ENCODE results near the gene CHRDL2. TPM values are rescaled to one million over a fixed set of nuclear protein-coding genes. Genes with fewer than 3 reads are reported as not detected.

Gene CHRDL2
- total and polyA plus RNA-seq, 2 of the 13 experiments (the other 11 are each of a cell fraction or from before 2014, with no cell fraction given), result 0.04 TPM; not detected in 1

DNA sequence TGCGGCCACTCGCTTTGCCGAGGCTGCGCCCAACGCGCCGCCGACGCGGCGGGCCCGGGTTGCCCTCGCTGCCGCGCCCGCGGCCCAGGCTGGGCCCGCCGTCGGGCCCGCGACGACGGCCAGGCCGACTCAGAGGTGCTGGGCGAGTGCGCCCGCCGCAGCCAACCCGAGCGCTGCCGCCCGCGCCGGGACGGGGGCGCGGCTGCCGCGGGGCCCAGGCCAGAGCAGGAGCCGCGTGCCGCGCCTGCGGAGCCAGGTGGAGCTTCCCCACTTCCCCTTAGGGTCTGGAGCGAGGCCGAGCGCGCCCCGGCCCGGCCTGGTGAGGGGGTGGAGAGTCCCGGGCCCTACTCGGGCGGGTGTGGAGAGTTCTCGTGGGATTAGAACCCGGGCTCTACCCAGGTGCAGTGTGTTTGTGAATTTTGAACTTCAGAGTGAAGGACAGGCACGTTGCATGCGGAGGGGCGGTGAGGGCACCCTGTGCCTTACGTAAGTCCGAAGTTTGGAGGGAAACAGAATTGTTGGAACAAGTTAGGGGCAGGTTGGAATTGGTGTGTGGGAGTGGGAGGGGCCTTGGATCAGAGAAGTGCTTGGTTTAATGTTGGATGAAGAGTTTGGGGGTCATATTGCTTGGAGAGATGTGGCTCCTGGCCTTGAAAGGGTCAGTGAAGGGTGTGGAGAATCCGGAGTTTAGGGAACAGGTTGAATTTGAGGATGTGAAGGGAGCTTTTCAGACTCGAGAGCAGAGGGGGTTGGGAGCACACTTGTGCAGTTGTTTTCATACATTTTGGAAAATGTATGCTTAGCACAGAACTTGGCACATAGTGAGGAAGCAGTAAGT, 18.1 kb upstream of the CHRDL2 start (continued):
- peak; percentile 5; the same call in 1 of the 2 replicates for TF ChIP-seq GABPB1 (CRISPR knock-in tag; IDR thresholded peaks at IDR 0.05)
- TF ChIP-seq ZFP37 (CRISPR knock-in tag; IDR thresholded peaks at IDR 0.05; ENCODE audit: borderline replicate concordance), result peak; percentile 79; the same call in 1 of the 2 replicates
- TF ChIP-seq ZNF770 (CRISPR knock-in tag; IDR thresholded peaks at IDR 0.05), result no peak
- no peak for TF ChIP-seq ZNF577 (CRISPR knock-in tag; IDR thresholded peaks at IDR 0.05; ENCODE audit: borderline replicate concordance, low read depth)
- no peak for TF ChIP-seq ELK4 (CRISPR knock-in tag; IDR thresholded peaks at IDR 0.05; ENCODE audit: borderline replicate concordance)
- peak; percentile 16; the same call in 1 of the 2 replicates for TF ChIP-seq TEAD2 (CRISPR knock-in tag; IDR thresholded peaks at IDR 0.05)
- TF ChIP-seq, protein P1, sequence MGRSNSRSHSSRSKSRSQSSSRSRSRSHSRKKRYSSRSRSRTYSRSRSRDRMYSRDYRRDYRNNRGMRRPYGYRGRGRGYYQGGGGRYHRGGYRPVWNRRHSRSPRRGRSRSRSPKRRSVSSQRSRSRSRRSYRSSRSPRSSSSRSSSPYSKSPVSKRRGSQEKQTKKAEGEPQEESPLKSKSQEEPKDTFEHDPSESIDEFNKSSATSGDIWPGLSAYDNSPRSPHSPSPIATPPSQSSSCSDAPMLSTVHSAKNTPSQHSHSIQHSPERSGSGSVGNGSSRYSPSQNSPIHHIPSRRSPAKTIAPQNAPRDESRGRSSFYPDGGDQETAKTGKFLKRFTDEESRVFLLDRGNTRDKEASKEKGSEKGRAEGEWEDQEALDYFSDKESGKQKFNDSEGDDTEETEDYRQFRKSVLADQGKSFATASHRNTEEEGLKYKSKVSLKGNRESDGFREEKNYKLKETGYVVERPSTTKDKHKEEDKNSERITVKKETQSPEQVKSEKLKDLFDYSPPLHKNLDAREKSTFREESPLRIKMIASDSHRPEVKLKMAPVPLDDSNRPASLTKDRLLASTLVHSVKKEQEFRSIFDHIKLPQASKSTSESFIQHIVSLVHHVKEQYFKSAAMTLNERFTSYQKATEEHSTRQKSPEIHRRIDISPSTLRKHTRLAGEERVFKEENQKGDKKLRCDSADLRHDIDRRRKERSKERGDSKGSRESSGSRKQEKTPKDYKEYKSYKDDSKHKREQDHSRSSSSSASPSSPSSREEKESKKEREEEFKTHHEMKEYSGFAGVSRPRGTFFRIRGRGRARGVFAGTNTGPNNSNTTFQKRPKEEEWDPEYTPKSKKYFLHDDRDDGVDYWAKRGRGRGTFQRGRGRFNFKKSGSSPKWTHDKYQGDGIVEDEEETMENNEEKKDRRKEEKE (IDR thresholded peaks at IDR 0.05), result no peak
- TF ChIP-seq, protein P2, sequence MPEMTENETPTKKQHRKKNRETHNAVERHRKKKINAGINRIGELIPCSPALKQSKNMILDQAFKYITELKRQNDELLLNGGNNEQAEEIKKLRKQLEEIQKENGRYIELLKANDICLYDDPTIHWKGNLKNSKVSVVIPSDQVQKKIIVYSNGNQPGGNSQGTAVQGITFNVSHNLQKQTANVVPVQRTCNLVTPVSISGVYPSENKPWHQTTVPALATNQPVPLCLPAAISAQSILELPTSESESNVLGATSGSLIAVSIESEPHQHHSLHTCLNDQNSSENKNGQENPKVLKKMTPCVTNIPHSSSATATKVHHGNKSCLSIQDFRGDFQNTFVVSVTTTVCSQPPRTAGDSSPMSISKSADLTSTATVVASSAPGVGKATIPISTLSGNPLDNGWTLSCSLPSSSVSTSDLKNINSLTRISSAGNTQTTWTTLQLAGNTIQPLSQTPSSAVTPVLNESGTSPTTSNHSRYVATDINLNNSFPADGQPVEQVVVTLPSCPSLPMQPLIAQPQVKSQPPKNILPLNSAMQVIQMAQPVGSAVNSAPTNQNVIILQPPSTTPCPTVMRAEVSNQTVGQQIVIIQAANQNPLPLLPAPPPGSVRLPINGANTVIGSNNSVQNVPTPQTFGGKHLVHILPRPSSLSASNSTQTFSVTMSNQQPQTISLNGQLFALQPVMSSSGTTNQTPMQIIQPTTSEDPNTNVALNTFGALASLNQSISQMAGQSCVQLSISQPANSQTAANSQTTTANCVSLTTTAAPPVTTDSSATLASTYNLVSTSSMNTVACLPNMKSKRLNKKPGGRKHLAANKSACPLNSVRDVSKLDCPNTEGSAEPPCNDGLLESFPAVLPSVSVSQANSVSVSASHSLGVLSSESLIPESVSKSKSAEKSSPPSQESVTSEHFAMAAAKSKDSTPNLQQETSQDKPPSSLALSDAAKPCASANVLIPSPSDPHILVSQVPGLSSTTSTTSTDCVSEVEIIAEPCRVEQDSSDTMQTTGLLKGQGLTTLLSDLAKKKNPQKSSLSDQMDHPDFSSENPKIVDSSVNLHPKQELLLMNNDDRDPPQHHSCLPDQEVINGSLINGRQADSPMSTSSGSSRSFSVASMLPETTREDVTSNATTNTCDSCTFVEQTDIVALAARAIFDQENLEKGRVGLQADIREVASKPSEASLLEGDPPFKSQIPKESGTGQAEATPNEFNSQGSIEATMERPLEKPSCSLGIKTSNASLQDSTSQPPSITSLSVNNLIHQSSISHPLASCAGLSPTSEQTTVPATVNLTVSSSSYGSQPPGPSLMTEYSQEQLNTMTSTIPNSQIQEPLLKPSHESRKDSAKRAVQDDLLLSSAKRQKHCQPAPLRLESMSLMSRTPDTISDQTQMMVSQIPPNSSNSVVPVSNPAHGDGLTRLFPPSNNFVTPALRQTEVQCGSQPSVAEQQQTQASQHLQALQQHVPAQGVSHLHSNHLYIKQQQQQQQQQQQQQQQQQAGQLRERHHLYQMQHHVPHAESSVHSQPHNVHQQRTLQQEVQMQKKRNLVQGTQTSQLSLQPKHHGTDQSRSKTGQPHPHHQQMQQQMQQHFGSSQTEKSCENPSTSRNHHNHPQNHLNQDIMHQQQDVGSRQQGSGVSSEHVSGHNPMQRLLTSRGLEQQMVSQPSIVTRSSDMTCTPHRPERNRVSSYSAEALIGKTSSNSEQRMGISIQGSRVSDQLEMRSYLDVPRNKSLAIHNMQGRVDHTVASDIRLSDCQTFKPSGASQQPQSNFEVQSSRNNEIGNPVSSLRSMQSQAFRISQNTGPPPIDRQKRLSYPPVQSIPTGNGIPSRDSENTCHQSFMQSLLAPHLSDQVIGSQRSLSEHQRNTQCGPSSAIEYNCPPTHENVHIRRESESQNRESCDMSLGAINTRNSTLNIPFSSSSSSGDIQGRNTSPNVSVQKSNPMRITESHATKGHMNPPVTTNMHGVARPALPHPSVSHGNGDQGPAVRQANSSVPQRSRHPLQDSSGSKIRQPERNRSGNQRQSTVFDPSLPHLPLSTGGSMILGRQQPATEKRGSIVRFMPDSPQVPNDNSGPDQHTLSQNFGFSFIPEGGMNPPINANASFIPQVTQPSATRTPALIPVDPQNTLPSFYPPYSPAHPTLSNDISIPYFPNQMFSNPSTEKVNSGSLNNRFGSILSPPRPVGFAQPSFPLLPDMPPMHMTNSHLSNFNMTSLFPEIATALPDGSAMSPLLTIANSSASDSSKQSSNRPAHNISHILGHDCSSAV (CRISPR knock-in tag; IDR thresholded peaks at IDR 0.05; ENCODE audit: borderline replicate concordance), result no peak
- TF ChIP-seq, protein P3, sequence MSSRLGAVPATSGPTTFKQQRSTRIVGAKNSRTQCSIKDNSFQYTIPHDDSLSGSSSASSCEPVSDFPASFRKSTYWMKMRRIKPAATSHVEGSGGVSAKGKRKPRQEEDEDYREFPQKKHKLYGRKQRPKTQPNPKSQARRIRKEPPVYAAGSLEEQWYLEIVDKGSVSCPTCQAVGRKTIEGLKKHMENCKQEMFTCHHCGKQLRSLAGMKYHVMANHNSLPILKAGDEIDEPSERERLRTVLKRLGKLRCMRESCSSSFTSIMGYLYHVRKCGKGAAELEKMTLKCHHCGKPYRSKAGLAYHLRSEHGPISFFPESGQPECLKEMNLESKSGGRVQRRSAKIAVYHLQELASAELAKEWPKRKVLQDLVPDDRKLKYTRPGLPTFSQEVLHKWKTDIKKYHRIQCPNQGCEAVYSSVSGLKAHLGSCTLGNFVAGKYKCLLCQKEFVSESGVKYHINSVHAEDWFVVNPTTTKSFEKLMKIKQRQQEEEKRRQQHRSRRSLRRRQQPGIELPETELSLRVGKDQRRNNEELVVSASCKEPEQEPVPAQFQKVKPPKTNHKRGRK (CRISPR knock-in tag; IDR thresholded peaks at IDR 0.05), result no peak
